HepG2 (cell line): ENCODE data around the gene CACNG7. TPM values are rescaled to one million over a fixed set of nuclear protein-coding genes. Genes with fewer than 3 reads are reported as not detected.

Experiments used
- ETV6 ChIP-seq: sonication (generic); formaldehyde crosslinking; conservative IDR thresholded peaks from 2 replicates; pipeline ENCODE4 v1.4.0; 2020; ENCODE audit warnings: missing genetic modification reagents
- GATAD1 ChIP-seq: IDR thresholded peaks from 2 replicates; pipeline ENCODE4 v1.6.1; 2016; ENCODE audit warnings: missing genetic modification reagents, missing compliant biosample characterization
- HNF1B ChIP-seq: sonication (generic); formaldehyde crosslinking; IDR thresholded peaks from 2 replicates; pipeline ENCODE4 v1.5.1; 2020; ENCODE audit warnings: mild to moderate bottlenecking, moderate library complexity, missing genetic modification reagents
- ISX ChIP-seq: sonication (generic); formaldehyde crosslinking; conservative IDR thresholded peaks from 2 replicates; pipeline ENCODE4 v1.5.0; 2020; ENCODE audit warnings: missing genetic modification reagents
- MEF2D ChIP-seq: sonication (generic); formaldehyde crosslinking; IDR thresholded peaks from 2 replicates; pipeline ENCODE4 v1.5.1; 2020; ENCODE audit warnings: mild to moderate bottlenecking, missing genetic modification reagents
- PHB2 ChIP-seq: fragments of 450-650 bp; IDR thresholded peaks from 2 replicates; pipeline ENCODE4 v1.6.1; 2018; ENCODE audit not compliant: partially characterized antibody
- PLSCR1 ChIP-seq: sonication (generic); formaldehyde crosslinking; IDR thresholded peaks from 2 replicates; pipeline ENCODE4 v1.5.0; 2020; ENCODE audit warnings: missing genetic modification reagents, mild to moderate bottlenecking, borderline replicate concordance
- SRF ChIP-seq: IDR thresholded peaks from 2 replicates; pipeline ENCODE4 v1.6.1; 2011; ENCODE audit warnings: mild to moderate bottlenecking, low read depth, low read length, moderate library complexity
- TAF1 ChIP-seq: sonication (generic); formaldehyde crosslinking; IDR thresholded peaks from 2 replicates; pipeline ENCODE4 v1.4.0; 2020; ENCODE audit warnings: missing genetic modification reagents
- ZBTB40 ChIP-seq, 2 experiments: fragments of 450-650 bp in 1 of 2; sonication (generic) in 1 of 2; formaldehyde crosslinking in 1 of 2; IDR thresholded peaks; 2 replicates each; pipeline versions ENCODE4 v1.6.1 to v1.8.0; 2016 to 2022; ENCODE audit warnings: antibody characterized with exemption in 1 of 2, mild to moderate bottlenecking in 1 of 2, missing genetic modification reagents in 1 of 2
- ZFP36L1 ChIP-seq: sonication (generic); formaldehyde crosslinking; IDR thresholded peaks from 2 replicates; pipeline ENCODE4 v1.8.0; 2022; ENCODE audit warnings: mild to moderate bottlenecking, missing genetic modification reagents, moderate library complexity
- ZNF335 ChIP-seq: sonication (generic); formaldehyde crosslinking; IDR thresholded peaks from 2 replicates; pipeline ENCODE4 v1.4.0; 2020; ENCODE audit warnings: missing genetic modification reagents
- ZNF414 ChIP-seq: sonication (generic); formaldehyde crosslinking; IDR thresholded peaks from 2 replicates; pipeline ENCODE4 v1.5.0; 2020; ENCODE audit warnings: missing genetic modification reagents
- ZNF513 ChIP-seq: sonication (generic); formaldehyde crosslinking; conservative IDR thresholded peaks from 2 replicates; pipeline ENCODE4 v1.5.0; 2020; ENCODE audit warnings: missing genetic modification reagents
- ZNF713 ChIP-seq: sonication (generic); formaldehyde crosslinking; IDR thresholded peaks from 2 replicates; pipeline ENCODE4 v1.4.0; 2020; ENCODE audit warnings: mild to moderate bottlenecking, missing genetic modification reagents
- polyA plus RNA-seq, 8 experiments: library from polyadenylated mRNA; depleted of rRNA in 3 of 8; stranded (reverse) in 7 of 8; unstranded in 1 of 8; fragments of >200 nt; fragmentation: Illumina TruSeq in 4 of 8; extraction: Trizol in 4 of 8; gene quantifications; 2 replicates each; pipeline versions ENCODE4 v1.2.1 to v1.2.3, GENCODE V29; 2011 to 2016; ENCODE audit warnings: low read depth in 4 of 8, missing spikeins in 1 of 8, mixed read lengths in 1 of 8; ENCODE audit not compliant: insufficient read depth in 1 of 8
- total RNA-seq, 5 experiments: library from RNA; depleted of rRNA; stranded (reverse); fragments of >200 nt; fragmentation: Illumina TruSeq; extraction: Trizol; gene quantifications; 2 replicates each; pipeline ENCODE4 v1.2.3, GENCODE V29; 2016; ENCODE audit warnings: low read depth in 1 of 5

CACNG7 gene
- total and polyA plus RNA-seq, 2 of the 13 experiments (the other 11 are each of a cell fraction or from before 2014, with no cell fraction given): not detected

- TF ChIP-seq ZNF414 (CRISPR knock-in tag) (peak; percentile 64; the same call in 1 of the 2 replicates), PLSCR1 (CRISPR knock-in tag) (no peak), ETV6 (peak; percentile 58; the same call in 1 of the 2 replicates), MEF2D (peak; percentile 71), GATAD1 (peak; percentile 66; the same call in 1 of the 2 replicates), ZFP36L1 (CRISPR knock-in tag) (peak; percentile 87), ZBTB40 (IDR thresholded peaks at IDR 0.05) (no peak), ZBTB40 (CRISPR knock-in tag; IDR thresholded peaks at IDR 0.05) (no peak; the same call in 1 of the 2 replicates), PHB2 (no peak), TAF1 (CRISPR knock-in tag) (peak; percentile 51), HNF1B (peak; percentile 90), ZNF335 (CRISPR knock-in tag) (0 out of 2 replicates have a peak, but pooled peaks have one; percentile 26), SRF (no peak), ZNF513 (CRISPR knock-in tag) (no peak), ZNF713 (CRISPR knock-in tag) (no peak), ISX (no peak)
These were observed 44.7 kb upstream of the CACNG7 start (continued) for GRCh38 chr19:53864308-53864836.
